HG03354 (cell line): Measurements from ENCODE around the gene CEP112.
"Not testable (repeated sequence)": the region's sequence is repeated elsewhere in the genome, so short reads cannot be mapped to it uniquely, and the experiment has no call there.

Experiments used
- ATAC-seq: cut with Tn5 transposase; IDR thresholded peaks from one replicate; pipeline ENCODE4 v1.9.1; 2021; ENCODE audit warnings: mild to moderate bottlenecking; ENCODE audit not compliant: unreplicated experiment, poor library complexity, severe bottlenecking

The CEP112 gene

DNA sequence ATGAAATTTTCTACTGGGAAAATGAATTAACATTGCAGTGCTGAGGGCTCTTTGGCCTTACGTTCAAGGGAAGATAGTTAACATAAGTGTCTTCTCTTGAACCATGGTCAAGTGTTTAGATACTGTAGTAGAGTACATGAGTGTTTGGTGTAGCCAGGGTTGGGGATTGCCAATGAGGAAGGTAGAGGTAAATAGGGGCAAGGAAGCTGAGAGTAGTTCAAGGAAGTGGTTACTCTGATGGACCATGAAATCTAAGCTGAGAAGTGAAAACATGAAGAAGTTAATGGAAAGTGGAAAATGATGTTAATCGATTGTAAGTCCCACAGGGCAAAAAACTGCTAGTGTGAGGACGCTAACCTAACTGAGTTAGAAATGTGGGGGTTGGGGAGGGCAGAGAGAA lies 380.9 kb downstream of the CEP112 start:
- ATAC-seq = no peak

DNA sequence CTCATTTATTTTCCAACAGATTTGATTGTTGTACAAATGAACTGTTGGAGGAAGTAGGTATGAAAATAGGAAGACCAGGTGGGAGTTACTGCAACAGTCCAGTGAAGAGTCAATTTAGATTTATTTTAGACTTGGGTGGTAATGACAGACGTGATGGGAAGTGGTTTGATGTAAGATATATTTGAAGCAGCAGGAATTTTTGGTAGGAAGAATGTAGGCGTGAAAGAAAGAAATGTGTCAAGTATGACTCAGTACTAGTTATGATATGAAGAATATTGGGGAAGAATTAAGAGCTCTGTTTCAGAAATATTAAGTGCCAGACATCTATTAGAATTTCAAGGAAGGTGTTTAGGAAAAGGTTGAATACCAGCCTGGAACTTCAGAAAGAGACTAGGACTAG lies 382.6 kb downstream of the CEP112 start:
- ATAC-seq = no peak

DNA sequence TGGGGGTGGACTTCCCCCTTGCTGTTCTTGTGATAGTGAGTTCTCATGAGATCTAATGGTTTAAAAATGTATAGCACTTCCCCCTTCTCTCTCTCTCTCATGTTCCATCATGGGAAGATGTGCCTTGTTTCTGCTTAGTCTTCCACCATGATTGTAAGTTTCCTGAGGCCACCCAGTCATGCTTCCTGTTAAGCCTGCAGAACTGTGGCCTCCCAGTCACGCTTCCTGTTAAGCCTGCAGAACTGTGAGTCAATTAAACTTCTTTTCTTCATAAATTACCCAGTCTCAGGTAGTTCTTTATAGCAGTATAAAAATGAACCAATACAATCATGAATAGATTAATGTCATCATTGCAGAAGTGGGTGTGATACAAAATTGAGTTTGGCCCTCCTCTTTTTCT lies 383.4 kb downstream of the CEP112 start:
- not testable (repeated sequence) for ATAC-seq

DNA sequence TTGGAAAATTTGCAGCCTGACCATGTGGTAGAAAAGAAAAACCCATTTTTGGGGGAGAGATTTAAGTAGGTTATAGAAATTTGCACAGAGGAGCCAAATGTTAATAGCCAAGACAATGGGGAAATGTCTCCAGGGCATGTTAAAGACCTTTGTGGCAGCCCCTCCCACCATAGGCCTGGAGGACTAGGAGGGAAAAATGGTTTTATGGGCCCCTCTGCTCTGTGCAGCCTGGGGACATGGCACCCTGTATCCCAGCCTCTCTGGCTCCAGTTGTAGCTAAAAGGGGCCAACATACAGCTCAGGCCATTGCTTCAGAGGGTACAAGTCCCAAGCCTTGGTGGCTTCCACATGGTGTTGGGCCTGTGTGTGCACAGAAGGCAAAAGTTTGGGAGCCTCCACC lies 384.6 kb downstream of the CEP112 start:
- ATAC-seq = no peak

DNA sequence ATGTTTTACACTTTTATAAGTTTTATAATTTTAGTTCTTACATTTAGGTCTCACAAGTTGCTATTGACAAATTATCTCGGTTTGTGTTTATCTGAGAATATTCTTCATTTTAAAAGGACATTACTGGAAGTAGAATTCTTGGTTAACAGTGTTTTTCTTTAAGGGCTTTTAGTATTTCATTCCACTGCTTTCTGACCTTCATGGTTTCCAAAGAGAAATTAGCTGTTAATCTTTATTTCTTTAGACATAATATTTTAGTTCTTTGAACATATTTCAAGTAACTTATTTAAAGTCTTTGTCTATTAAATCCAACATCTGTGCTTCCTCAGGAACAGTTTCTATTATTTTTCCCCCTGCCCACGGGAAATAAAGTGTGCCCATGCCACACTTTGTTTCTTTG lies 390.4 kb downstream of the CEP112 start:
- ATAC-seq = no peak

DNA sequence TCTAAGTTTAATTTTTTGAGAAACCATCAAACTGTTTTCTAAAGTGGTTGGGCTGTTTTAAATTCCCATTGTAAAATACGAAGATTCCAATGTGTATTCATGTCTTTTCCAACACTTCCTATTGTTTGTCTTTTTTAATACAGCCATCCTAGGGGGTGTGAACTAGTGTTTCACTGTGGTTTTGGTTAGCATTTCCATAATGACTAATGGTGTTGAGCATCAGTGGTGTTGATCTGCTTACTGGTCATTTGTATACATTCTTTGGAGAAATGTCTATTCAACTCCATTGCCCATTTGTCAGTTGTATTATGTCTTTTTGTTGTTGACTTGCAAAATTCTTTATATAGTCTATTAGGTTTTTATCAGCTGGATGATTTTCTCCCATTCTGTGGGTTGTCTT lies 391.3 kb downstream of the CEP112 start:
- no peak for ATAC-seq

DNA sequence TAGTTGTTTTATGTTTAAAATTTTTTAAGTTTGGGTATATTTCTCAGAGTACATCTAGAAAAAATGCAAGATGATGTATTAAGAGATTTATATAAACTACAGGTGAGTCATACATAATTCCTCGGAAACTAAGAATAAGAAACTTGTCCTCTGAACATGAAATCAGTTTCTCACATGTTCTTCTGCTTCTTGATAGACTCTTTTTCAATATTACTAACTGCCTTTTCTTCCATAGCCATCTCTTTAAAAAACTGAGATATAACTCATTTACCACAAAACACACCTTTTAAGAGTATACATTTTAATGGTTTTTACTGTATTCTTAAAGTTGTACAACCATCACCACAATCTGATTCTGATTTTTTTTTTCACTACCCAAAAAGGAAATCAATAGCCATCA lies 392.1 kb downstream of the CEP112 start:
- ATAC-seq = no peak

DNA sequence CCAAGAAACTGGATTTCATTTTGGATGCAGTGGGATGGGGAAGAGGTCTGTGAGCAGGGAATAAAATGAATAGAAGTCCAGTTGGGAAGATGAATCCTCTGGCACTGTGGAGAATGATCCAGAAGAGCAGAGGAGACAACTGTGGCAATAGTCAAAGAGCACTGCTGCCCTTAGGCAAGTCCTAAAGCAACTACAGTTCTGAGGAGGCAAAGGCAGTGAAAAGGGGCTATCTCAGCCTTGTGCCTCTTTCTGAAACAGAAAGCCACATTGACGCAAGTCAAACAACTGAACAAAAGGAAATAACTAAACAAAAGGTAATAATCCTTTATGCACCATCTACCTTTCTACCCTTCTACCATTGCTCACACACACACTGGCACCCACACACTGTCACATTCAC lies 392.5 kb downstream of the CEP112 start:
- no peak for ATAC-seq

DNA sequence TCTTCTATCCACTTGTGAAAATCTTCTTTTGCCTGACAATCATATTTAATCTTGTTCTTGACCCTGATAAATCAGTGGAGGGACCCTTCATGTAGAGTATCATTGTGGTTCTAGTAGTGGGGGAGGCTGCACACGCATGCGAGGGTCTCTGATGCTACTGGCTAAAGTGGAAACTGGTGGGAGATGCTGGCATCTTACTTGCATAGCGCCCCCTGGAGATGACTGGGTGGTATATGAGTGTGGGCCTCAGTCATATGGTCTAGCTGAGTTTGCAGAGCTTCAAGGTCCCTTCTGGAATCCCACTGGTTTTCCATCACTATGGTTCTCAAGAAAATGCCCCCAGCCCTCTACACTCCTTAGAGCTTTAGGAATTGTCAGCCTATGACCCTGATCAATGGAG lies 394.1 kb downstream of the CEP112 start:
- no peak for ATAC-seq

DNA sequence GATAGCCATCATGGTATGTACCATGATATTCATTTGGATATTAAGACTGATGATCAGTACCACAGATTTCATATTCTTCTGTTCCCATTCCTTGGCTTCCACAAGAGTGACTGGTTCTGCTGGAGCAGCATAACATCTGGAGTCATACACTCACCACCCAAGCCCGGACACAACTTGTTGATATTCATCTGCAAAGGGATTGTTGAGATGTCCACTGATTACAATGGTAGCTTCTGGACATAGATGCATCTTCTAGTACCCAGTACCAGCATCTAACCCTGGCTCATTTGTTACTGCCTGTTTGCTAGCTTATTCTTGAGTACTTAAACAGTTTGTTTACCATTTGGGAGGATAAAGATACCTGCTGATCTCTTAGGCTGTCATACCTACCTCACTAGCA lies 394.8 kb downstream of the CEP112 start:
- no peak for ATAC-seq

DNA sequence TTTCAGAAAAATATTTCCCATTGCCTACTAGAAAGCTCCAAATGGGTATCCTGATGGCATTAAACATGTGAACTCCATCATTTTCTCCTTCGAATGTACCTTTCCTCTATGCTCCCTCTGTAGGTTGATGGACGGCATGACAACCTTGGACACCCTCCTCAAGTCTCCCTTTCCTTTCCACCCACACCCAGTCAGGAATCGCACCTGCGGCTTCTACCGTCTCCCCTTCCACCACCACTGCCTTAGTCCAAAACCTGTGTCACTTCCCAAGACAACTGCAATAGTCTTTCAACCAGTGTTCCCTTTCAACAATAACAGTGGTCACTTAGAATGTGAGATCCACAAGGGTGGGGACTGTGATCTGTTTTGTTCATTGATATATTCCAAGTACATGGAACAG lies 397.4 kb downstream of the CEP112 start:
- ATAC-seq = no peak

DNA sequence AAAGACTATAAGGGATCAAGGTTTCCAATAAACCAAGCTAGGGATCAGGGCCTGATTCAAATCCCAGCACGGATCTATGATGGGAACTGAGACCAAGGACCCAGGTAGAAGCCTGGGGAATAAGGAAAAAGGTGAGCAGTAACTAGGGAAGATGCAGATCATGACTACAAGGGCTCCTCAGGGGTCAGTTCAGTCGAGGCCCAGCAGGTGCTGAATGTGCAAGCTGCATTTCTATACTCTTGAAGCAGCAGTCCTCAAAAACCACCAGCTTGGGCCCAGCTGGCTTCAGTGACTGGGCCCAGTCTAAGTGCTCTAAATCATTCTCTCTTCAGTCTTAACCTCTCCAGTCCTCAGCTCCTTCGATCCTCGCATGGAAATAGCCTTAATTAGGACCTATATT lies 401.7 kb downstream of the CEP112 start:
- no peak for ATAC-seq

DNA sequence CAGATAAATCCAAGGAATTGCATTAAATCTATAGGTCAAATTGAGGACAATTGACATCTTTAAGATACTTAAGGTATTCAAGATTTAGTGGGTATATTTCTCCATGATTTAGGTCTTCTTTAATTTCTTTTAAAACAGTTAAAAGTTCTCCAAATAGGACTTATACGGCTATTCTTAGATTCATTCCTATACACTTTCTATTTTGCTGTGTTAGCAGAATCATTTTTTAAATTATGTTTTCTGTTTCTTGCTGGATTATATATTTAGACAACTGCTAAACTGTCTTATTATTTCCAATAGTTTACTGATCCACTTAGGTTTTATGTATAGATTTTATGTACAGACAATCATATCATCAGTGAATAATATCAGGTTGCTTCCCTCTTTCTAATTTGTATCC lies 404.4 kb downstream of the CEP112 start:
- ATAC-seq = no peak

DNA sequence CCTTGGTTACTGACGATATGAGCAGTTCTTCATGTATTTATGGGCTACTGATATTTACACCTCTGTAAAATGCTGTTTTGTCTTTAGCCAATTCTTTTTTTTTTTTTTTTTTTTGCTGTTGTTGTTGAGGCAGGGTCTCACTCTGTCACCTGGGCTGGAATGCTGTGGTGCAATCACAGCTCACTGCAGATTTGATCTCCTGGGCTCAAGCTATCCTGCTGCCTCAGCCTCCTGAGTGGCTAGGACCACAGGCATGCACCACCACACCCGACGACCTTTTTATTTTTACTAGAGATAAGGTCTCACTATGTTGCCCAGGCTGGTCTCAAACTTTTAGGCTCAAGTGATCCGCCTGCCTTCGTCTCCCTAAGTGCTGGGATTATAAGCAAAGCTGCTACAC lies 405.5 kb downstream of the CEP112 start:
- no peak for ATAC-seq

DNA sequence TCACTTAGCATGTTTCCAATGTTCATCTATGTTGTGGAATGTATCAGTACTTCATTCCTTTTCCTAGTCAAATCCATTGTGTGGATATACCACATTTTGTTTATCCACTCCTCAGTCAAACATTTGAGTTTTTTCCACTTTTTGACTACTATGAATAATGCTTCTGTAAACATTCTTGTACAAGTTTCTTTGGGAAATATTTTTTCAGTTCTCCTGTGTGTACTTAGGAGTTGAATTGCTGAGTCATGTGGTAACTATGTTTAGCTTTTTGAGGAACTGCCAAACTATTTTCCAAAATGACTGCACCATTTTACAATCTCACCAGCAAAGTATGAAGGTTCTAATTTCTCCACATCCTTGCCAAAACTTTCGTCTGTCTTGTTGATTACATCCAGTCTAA lies 406.8 kb downstream of the CEP112 start:
- ATAC-seq = no peak

DNA sequence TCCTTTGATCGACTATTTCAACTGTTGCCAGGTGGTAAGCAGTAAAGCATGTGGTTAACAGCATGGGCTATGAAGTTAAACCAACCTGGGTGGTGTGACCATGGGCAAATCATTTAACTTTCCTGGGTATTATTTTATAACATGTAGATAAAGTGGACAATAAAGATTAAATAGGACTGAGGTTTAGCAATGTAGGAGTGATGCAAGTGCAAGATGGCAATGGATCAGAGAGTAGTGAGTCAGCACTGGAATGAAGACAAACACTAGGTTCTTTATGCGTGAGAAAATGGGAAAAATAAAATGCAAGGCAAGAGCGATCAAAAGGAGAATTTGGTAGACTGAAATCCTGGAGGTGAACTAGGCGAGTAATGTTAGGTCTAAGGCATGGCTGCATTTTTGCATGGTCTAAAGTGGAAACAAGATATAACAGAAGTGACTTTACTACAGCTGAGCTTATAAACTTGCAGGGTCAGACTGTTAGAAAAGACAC lies 408.0 kb downstream of the CEP112 start:
- ATAC-seq = no peak

DNA sequence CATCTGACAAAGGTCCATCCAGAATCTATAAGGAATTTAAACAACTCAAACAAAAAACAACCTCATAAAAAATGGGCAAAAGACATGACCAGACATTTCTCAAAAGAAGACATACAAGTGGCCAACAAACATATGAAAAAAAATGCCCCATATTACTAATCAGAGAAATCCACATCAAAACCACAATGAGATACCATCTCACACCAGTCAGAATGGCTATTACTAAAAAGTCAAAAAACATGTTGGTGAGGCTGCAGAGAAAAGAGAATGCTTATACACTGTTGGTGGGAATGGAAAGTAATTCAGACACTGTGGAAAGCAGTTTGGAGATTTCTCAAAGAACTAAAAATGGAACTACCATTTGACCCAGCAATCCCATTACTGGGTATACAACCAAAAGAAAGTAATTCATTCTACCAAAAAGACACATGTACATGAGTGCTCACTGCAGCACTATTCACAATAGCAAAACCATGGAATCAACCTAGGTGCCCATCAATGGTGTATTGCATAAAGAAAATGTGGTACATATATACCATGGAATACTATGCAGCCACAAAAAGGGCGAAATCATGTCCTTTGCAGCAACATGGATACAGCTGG lies 409.7 kb downstream of the CEP112 start:
- ATAC-seq = not testable (repeated sequence)

DNA sequence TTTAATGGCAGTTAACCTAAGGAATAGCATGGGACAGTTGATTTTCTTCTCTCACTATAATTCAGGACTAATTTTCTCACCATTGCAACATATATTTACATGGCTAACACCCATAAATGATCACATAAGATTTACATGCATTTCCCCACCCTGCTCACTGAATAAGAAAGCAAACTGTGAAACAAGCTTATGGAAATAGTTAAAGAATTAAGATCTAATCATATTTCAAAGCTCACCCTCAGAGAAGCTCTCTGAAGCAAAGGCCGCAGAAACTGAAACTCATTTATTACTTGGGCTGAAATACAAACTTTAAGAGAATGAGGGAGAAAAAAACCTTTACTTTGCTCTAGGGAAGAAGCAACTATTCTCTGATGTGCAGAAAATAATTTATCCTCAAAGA lies 411.8 kb downstream of the CEP112 start:
- no peak for ATAC-seq

DNA sequence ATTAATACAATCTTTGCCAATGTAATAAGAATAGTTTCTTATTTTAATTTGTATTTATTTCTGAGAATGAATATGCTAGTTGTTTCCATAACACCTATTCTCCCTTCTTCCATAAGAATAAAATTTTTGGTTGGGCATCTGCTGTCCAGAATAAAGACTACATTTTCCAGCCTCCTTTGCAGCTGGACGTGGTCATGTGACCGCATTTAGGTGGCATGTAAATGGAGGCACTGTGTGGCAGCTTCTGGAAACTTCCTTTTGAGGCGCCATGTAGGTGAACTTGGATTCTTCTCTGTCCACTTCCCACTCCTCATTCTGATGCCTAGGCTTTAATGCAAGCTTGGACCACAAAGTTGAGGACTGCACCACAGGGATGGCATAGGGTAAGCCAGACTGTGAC lies 415.0 kb downstream of the CEP112 start:
- ATAC-seq = no peak

DNA sequence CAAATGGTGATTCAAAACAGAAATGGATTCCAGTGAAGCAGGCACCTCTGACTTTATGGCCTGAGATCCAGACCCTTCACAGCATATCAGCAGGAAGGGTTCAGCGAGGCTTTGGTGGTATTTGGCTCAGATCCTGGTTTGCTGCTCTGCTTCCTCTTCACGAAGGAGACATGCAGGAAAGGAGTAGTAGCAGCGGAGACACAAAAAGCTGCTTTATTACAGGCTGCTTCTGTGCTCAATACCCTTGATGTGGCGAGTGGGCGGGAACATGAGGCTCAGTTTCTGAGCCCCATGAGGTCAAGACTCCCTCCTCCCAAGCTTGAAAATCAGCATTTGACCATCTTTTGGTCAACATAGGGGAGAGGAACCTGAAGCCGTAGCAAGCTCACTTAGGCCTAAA lies 417.1 kb downstream of the CEP112 start:
- ATAC-seq = no peak

DNA sequence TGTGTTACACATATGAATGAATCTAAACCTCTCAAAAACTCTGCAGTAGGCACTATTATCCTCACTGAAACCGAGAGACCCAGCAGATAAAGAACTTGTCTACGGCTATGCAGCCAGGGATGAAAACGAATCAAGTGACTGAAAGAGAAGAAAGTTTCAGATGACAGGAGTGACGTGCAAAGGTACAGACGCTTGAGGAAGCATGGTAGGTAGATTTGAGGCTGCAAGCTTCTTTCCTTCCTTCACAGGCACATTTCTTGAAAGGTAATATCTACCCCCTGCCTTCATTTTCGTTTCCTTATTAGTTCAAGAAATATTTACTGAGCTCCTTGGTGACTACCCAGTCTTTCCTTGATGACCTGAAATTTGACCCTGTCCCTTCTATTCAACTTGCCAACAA lies 418.9 kb downstream of the CEP112 start:
- ATAC-seq = no peak

DNA sequence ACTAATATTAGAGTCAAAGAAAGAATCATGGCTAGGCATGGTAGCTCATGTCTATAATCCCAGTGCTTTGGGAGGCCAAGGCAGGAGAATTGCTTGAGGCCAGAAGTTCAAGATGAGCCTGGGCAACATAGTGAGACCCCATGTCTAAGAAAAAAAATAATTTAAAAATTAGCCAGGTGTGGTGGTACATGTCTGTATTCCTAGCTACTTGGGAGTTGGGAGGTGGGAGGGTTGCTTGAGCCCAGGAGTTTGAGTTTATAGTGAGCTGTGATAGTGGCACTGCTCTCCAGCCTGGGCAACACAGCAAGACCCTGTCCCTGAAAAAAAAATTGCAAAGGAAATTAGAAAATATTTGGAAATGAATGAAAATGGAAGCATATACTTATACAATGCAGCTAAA lies 420.2 kb downstream of the CEP112 start:
- no peak for ATAC-seq
